ENCODE data around the gene PCNX4.

DNA sequence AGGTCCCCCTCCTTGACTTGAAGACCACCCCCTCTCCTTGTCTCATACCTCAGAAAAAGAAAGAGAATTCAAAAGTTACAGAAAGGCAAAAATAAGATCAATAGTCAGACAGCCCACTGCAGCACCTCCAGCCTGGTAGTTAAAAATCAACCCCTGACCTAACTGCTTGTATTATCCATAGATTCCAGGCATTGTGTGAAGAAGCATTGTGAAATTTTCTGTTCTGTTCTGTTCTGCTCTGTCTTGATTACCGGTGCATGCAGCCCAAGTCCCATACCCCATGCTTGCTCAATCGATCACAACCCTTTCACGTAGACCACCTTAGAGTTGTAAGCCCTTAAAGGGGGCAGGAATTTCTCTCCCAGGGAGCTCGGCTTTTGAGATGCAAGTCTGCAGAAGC is 79.2 kb downstream of the PCNX4 start:
- TF ChIP-seq POLR2AphosphoS5 (IDR thresholded peaks at IDR 0.05; ENCODE audit: low read depth, low read length) (no peak), TAF1 (IDR thresholded peaks at IDR 0.05; ENCODE audit: borderline replicate concordance, insufficient read depth, low read length) (no peak)
- TF ChIP-seq, protein P1, sequence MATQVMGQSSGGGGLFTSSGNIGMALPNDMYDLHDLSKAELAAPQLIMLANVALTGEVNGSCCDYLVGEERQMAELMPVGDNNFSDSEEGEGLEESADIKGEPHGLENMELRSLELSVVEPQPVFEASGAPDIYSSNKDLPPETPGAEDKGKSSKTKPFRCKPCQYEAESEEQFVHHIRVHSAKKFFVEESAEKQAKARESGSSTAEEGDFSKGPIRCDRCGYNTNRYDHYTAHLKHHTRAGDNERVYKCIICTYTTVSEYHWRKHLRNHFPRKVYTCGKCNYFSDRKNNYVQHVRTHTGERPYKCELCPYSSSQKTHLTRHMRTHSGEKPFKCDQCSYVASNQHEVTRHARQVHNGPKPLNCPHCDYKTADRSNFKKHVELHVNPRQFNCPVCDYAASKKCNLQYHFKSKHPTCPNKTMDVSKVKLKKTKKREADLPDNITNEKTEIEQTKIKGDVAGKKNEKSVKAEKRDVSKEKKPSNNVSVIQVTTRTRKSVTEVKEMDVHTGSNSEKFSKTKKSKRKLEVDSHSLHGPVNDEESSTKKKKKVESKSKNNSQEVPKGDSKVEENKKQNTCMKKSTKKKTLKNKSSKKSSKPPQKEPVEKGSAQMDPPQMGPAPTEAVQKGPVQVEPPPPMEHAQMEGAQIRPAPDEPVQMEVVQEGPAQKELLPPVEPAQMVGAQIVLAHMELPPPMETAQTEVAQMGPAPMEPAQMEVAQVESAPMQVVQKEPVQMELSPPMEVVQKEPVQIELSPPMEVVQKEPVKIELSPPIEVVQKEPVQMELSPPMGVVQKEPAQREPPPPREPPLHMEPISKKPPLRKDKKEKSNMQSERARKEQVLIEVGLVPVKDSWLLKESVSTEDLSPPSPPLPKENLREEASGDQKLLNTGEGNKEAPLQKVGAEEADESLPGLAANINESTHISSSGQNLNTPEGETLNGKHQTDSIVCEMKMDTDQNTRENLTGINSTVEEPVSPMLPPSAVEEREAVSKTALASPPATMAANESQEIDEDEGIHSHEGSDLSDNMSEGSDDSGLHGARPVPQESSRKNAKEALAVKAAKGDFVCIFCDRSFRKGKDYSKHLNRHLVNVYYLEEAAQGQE (IDR thresholded peaks at IDR 0.05; ENCODE audit: insufficient read depth in 1 of 2, low read depth in 2 of 2, low read length in 2 of 2): no peak

All from PFSK-1 (cell line).